Measurements from ENCODE around the gene NMUR1. TPM values are rescaled to one million over a fixed set of nuclear protein-coding genes. Genes with fewer than 3 reads are reported as not detected.
"Not testable (repeated sequence)": the region's sequence is repeated elsewhere in the genome, so short reads cannot be mapped to it uniquely, and the experiment has no call there.

Gene NMUR1
- total and polyA plus RNA-seq, 2 donors (not counting 3 experiments of a cell fraction or from before 2014, with no cell fraction given) = not detected

- no peaks in the 10 kb centered on the region for H3K9me3 ChIP-seq (replicated peaks; ENCODE audit: control insufficient read depth, insufficient read depth, low read length)
- H3K9ac ChIP-seq (replicated peaks; ENCODE audit: extremely low read depth, insufficient read depth, low read length) = no peak overlapping the region
- BruUV-seq (replicated peaks) = no TSS peak
- TF ChIP-seq POLR2AphosphoS5 (IDR thresholded peaks at IDR 0.05; ENCODE audit: insufficient read depth, low read depth, low read length) (no peak), FOS (IDR thresholded peaks at IDR 0.05; ENCODE audit: borderline replicate concordance, insufficient read depth, low read length) (no peak), JUN (IDR thresholded peaks at IDR 0.05; ENCODE audit: borderline replicate concordance, insufficient read depth, insufficient read length, low read depth) (no peak), GATA2 (IDR thresholded peaks at IDR 0.05; ENCODE audit: insufficient read depth, insufficient read length, low read depth, low read length) (no peak), MYC (IDR thresholded peaks at IDR 0.05; ENCODE audit: low read depth, low read length) (no peak), EZH2 (IDR thresholded peaks at IDR 0.05; ENCODE audit: borderline replicate concordance, low read depth, low read length, severe bottlenecking) (no peak), POLR2A (IDR thresholded peaks at IDR 0.05; ENCODE audit: low read depth, low read length) (no peak)
- TF ChIP-seq, protein P1, sequence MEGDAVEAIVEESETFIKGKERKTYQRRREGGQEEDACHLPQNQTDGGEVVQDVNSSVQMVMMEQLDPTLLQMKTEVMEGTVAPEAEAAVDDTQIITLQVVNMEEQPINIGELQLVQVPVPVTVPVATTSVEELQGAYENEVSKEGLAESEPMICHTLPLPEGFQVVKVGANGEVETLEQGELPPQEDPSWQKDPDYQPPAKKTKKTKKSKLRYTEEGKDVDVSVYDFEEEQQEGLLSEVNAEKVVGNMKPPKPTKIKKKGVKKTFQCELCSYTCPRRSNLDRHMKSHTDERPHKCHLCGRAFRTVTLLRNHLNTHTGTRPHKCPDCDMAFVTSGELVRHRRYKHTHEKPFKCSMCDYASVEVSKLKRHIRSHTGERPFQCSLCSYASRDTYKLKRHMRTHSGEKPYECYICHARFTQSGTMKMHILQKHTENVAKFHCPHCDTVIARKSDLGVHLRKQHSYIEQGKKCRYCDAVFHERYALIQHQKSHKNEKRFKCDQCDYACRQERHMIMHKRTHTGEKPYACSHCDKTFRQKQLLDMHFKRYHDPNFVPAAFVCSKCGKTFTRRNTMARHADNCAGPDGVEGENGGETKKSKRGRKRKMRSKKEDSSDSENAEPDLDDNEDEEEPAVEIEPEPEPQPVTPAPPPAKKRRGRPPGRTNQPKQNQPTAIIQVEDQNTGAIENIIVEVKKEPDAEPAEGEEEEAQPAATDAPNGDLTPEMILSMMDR (IDR thresholded peaks at IDR 0.05; ENCODE audit: extremely low read depth in 1 of 2, insufficient read depth in 1 of 2, low read depth in 1 of 2, low read length in 2 of 2) = no peak
- TF ChIP-seq, protein P2, sequence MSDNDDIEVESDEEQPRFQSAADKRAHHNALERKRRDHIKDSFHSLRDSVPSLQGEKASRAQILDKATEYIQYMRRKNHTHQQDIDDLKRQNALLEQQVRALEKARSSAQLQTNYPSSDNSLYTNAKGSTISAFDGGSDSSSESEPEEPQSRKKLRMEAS (IDR thresholded peaks at IDR 0.05; ENCODE audit: insufficient read depth, insufficient read length) = no peak
- H4K20me1 ChIP-seq (replicated peaks; ENCODE audit: control insufficient read depth, extremely low read depth, insufficient read depth, low read length) = no peaks in the 10 kb centered on the region
- H3K4me2 ChIP-seq (ENCODE audit: insufficient read depth, low read length) = no peak overlapping the region
- H2AFZ ChIP-seq (ENCODE audit: low read depth, low read length) = no peak overlapping the region
- H3K4me3 ChIP-seq (replicated peaks in 1 of 3; ENCODE audit: insufficient read depth in 1 of 3, low read depth in 1 of 3, low read length in 3 of 3) = no peak overlapping the region
- no peak overlapping the region for H3K27ac ChIP-seq (ENCODE audit: insufficient read depth, low read depth, low read length)
- no peaks in the 10 kb centered on the region for H3K79me2 ChIP-seq (ENCODE audit: control insufficient read depth, insufficient read depth, low read length)
- no peak for FAIRE-seq
- ChIA-PET POLR2A (no interaction called here), CTCF (no interaction called here)
- DNase-seq (ENCODE audit: low read depth, low spot score) = no peak
- no peaks in the 10 kb centered on the region for H3K9me1 ChIP-seq (replicated peaks; ENCODE audit: control insufficient read depth, extremely low read depth, insufficient read depth, low read length)
- H3K36me3 ChIP-seq (ENCODE audit: control insufficient read depth in 2 of 2, extremely low read depth in 1 of 2, insufficient read depth in 2 of 2, low read length in 2 of 2) = no peaks in the 10 kb centered on the region
- H3K27me3 ChIP-seq (ENCODE audit: control insufficient read depth in 2 of 2, insufficient read depth in 2 of 2, low read length in 2 of 2) = no peaks in the 10 kb centered on the region
- dilution Hi-C loops (cut with MboI; ENCODE audit: extremely low pct_ligation_motif_present, low sequenced_read_pairs) (no loop called here), intact Hi-C loops (cut with micrococcal nuclease) (no loop called here)
- no peaks in the 10 kb centered on the region for H3K4me1 ChIP-seq (ENCODE audit: control insufficient read depth, extremely low read depth, insufficient read depth, low read length)
Measured at GRCh38 chr2:231579560-231579959, 49.3 kb upstream of the NMUR1 start.

DNA sequence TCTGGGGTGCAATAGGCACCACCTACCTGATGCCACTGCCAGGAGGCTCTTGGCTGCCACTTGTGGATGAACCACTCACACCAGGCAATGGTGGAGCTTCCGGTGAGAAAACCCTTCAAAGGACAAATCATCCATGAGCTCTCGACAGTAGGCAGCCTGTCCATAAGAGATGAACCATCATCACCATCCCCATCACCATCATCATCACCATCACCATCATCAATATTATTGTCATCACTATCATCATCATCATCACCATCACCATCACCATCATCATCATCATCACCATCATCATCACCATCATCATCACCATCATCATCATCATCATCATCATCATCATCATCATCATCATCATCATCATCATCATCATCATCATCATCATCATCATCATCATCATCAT is 48.4 kb upstream of the NMUR1 start:
- BruUV-seq (replicated peaks); dilution Hi-C loops (cut with MboI; ENCODE audit: extremely low pct_ligation_motif_present, low sequenced_read_pairs); H3K9me3 ChIP-seq (replicated peaks; ENCODE audit: control insufficient read depth, insufficient read depth, low read length); H3K4me1 ChIP-seq (ENCODE audit: control insufficient read depth, extremely low read depth, insufficient read depth, low read length); FAIRE-seq; H3K4me2 ChIP-seq (ENCODE audit: insufficient read depth, low read length); intact Hi-C loops (cut with micrococcal nuclease); H4K20me1 ChIP-seq (replicated peaks; ENCODE audit: control insufficient read depth, extremely low read depth, insufficient read depth, low read length); POLR2A ChIA-PET; H3K27ac ChIP-seq (ENCODE audit: insufficient read depth, low read depth, low read length); H3K9me1 ChIP-seq (replicated peaks; ENCODE audit: control insufficient read depth, extremely low read depth, insufficient read depth, low read length); DNase-seq (ENCODE audit: low read depth, low spot score); H3K4me3 ChIP-seq (replicated peaks in 1 of 3; ENCODE audit: insufficient read depth in 1 of 3, low read depth in 1 of 3, low read length in 3 of 3); H3K79me2 ChIP-seq (ENCODE audit: control insufficient read depth, insufficient read depth, low read length); H3K9ac ChIP-seq (replicated peaks; ENCODE audit: extremely low read depth, insufficient read depth, low read length); H3K27me3 ChIP-seq (ENCODE audit: control insufficient read depth in 2 of 2, insufficient read depth in 2 of 2, low read length in 2 of 2); H2AFZ ChIP-seq (ENCODE audit: low read depth, low read length); H3K36me3 ChIP-seq (ENCODE audit: control insufficient read depth in 2 of 2, extremely low read depth in 1 of 2, insufficient read depth in 2 of 2, low read length in 2 of 2): not testable (repeated sequence)
- CTCF ChIA-PET = interaction anchor here (0.8 to 1.6 kb wide), 3 partner anchors 9 to 23 kb away, joined by 3 to 11 read pairs (median 8); no protein-coding TSS in a partner anchor
